Heart left ventricle (tissue), 16 donors: ENCODE data around the gene ADAM17. TPM values are rescaled to one million over a fixed set of nuclear protein-coding genes. Genes with fewer than 3 reads are reported as not detected.
A peak's percentile ranks its signal among the peaks of the same experiment; 100 is the strongest.

Source experiments
- ATAC-seq, 4 donors: fragments of 200-7000 bp; cut with Tn5 transposase; one replicate each; pipeline ENCODE4 v1.9.1; 2020 to 2022; ENCODE audit warnings: moderate library complexity in 4 of 4, mild to moderate bottlenecking in 3 of 4, moderate number of reproducible peaks in 1 of 4
- DNase-seq, 5 donors: peaks; one replicate each; pipeline ENCODE4 v3.0.0-alpha.2; 2020
- H3K27ac ChIP-seq, 12 donors: fragments of 200-600 bp; sonication (generic) in 4 of 12; one replicate each; pipeline versions ENCODE4 v1.5.0 to v1.8.0; 2016 to 2022; ENCODE audit warnings: mild to moderate bottlenecking in 2 of 12
- H3K27me3 ChIP-seq, 9 donors: fragments of 200-600 bp; sonication (generic) in 2 of 9; one replicate each; pipeline versions ENCODE4 v1.5.1 to v1.8.0; 2016 to 2022; ENCODE audit warnings: mild to moderate bottlenecking in 3 of 9
- H3K36me3 ChIP-seq, 9 donors: fragments of 200-600 bp; sonication (generic) in 2 of 9; one replicate each; pipeline versions ENCODE4 v1.5.0 to v1.8.0; 2018 to 2022; ENCODE audit warnings: mild to moderate bottlenecking in 2 of 9
- H3K4me1 ChIP-seq, 12 donors: fragments of 200-600 bp; sonication (generic) in 4 of 12; one replicate each; pipeline versions ENCODE4 v1.5.0 to v1.8.0; 2016 to 2022; ENCODE audit warnings: mild to moderate bottlenecking in 3 of 12
- H3K4me3 ChIP-seq, 12 donors: fragments of 200-600 bp; sonication (generic) in 4 of 12; one replicate each; pipeline versions ENCODE4 v1.5.0 to v1.8.0; 2017 to 2022; ENCODE audit warnings: mild to moderate bottlenecking in 9 of 12, moderate library complexity in 4 of 12
- H3K9me3 ChIP-seq, 12 donors: fragments of 200-600 bp; sonication (generic) in 4 of 12; one replicate each; pipeline versions ENCODE4 v1.5.0 to v1.8.0; 2016 to 2022; ENCODE audit warnings: mild to moderate bottlenecking in 1 of 12
- POLR2A ChIP-seq, 2 donors: fragments of 450-650 bp; IDR thresholded peaks; one replicate each; pipeline ENCODE4 v1.6.1; 2017; ENCODE audit warnings: antibody characterized with exemption in 2 of 2, mild to moderate bottlenecking in 2 of 2, moderate library complexity in 2 of 2
- WGBS, 4 donors: extraction: QIAGEN DNeasy Blood & Tissue Kit in 2 of 4; methylation state at CpG; one replicate each; pipeline versions ENCODE4 v1.1.5 to v1.1.7; 2013 to 2018; 5-methylcytosine and 5-hydroxymethylcytosine counted together
- intact Hi-C, 10 donors: fragments of 100-400 bp; cut with DNase I; formaldehyde crosslinking; loops; one replicate each; pipeline versions ENCODE4 v1.11.1 to v1.14.2; 2022
- polyA plus RNA-seq, 2 donors: library from polyadenylated mRNA; stranded (reverse); fragments of 200-250 nt; gene quantifications; one replicate each; pipeline ENCODE4 v1.2.3, GENCODE V29; 2013
- total RNA-seq, 9 donors: library from RNA; depleted of rRNA in 2 of 9; stranded (reverse); fragments of >200 nt in 2 of 9; fragmentation: NEBNext Ultra II Directional in 3 of 9; extraction: Animal tissue kit (Norgen Biotek cat#: 25700) in 3 of 9; gene quantifications; one replicate each; pipeline versions ENCODE4 v1.1.0 to v1.2.4, GENCODE V29; 2016 to 2023
- TF ChIP-seq, protein P1 (sequence below), 12 donors: fragments of 200-600 bp; sonication (generic) in 4 of 12; IDR thresholded peaks; one replicate each; pipeline versions ENCODE4 v1.5.0 to v1.8.0; 2018 to 2022; ENCODE audit warnings: antibody characterized with exemption in 12 of 12, mild to moderate bottlenecking in 5 of 12
- donor health status: ischemic (EF 13 %, LVEDD 7.1; RV severe dilation, severe dysfunction).
- donor health status: healthy with polysubstance abuse.
- donor health status: DM: no; HTN: yes; CAD: no.
- donor health status: DM: no; HTN: no; CAD: no.
- donor health status: ischemic (EF 25% LVEDD 6.9; RV normal size, moderate dysfunction).
- donor health status: ischemic (EF 25% LVEDD 5.7; RV mildly dilated, moderate dysfunction).
- donor health status: healthy.
- donor health status: DM: yes; HTN: yes; CAD: no.
- donor health status: ischemic (EF 35%, LVEDD 5.7; RV mildly dilated, moderate dysfunction).
- donor health status: nonischemic (EF 11% LVEDD 7.7; RV severe dilation, severe dysfunction).
- donor health status: DM: yes; HTN: yes; CAD: no.
- donor health status: PGD.
- donor health status: ischemic (EF 29% LVEDD 5.4; RV normal size, mild dysfunction).
- donor health status: nonischemic (EF 23%, LVEDD 6.1; RV moderate dilation, normal function).

Gene ADAM17
- total and polyA plus RNA-seq, 11 donors, result 6.5 to 22.4 (median 15.0) TPM

DNA sequence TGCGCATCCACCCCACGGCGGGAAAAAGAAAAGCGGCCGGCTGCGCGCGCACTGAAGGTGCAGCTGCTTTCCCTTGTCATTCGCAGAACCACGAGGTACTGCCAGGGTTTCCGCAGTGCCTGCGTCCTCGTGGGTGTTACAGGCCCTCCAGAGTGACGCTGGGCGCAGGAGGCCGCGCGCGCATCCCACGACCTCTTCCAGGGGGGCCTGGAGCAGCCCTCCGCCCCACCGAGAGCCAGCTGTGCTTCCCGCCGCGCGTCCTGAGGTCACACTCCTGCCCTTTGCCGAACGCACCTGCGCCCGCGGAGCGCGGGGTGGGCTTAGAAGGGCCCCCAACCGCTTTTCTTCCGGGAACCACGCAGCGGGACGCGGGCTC lies 81.7 kb downstream of the ADAM17 start:
- Histone ChIP-seq H3K27me3 (no peaks in the 10 kb centered on the region), H3K4me3 (peak overlapping the region; percentile 59 to 93 (median 82)), H3K4me1 (peaks cover 0 to 42% (median 32%) of the 10 kb centered on the region in 12 donors), H3K27ac (peak overlapping the region in 11 of 12 donors; percentile 78 to 93 (median 84)), H3K36me3 (peaks cover 0 to 50% (median 16%) of the 10 kb centered on the region in 9 donors), H3K9me3 (no peaks in the 10 kb centered on the region)
- DNase-seq (peak; percentile 35 to 77 (median 58)), ATAC-seq (peak in 3 of 4 donors; percentile 27 to 52 (median 41))
- no peak for TF ChIP-seq POLR2A (IDR thresholded peaks at IDR 0.05)
- TF ChIP-seq, protein P1, sequence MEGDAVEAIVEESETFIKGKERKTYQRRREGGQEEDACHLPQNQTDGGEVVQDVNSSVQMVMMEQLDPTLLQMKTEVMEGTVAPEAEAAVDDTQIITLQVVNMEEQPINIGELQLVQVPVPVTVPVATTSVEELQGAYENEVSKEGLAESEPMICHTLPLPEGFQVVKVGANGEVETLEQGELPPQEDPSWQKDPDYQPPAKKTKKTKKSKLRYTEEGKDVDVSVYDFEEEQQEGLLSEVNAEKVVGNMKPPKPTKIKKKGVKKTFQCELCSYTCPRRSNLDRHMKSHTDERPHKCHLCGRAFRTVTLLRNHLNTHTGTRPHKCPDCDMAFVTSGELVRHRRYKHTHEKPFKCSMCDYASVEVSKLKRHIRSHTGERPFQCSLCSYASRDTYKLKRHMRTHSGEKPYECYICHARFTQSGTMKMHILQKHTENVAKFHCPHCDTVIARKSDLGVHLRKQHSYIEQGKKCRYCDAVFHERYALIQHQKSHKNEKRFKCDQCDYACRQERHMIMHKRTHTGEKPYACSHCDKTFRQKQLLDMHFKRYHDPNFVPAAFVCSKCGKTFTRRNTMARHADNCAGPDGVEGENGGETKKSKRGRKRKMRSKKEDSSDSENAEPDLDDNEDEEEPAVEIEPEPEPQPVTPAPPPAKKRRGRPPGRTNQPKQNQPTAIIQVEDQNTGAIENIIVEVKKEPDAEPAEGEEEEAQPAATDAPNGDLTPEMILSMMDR (IDR thresholded peaks at IDR 0.05), result no peak
- WGBS, 4 donors, result 3 to 31% (median 15%) methylated on average over 21 to 39 of the region's 39 CpGs
- intact Hi-C loops, result loop anchor here in 3 of 10 donors (5.0 to 10.0 kb wide), 3 partner anchors 151 to 332 kb away; no protein-coding TSS in a partner anchor

DNA sequence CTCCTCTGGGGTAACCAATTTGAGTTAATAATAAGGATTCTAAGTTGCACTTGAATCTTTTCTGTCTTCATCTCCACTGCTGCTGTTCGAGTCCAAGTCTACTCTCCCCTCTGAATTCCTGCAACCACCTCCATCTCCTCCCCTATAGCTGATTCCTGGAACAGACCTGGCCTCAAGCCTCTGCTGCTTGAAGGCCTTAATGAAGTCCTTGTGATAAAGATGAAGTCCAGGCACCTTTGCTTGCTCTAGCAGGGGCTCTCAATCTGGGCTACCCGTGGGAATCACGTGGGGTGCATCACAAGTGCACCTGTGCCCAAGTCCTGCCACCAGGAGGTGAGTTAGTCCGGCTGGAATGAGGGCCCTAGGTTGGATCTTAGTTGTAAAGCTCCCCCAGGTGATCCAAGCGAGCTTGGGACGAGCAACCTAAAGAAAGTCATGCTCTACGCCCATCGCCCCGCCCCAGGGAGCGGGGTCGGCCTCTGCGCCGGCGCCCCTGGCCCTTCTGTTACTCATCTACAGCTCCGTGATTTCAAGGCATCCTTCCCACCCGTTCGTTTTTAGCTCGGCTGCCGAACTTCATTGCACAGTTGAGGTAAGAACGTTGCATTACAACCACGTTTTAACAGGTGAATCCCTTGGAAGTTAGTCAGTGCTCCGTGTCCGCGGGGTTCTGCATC lies 82.2 kb downstream of the ADAM17 start:
- Histone ChIP-seq H3K4me3 (peak overlapping the region in 11 of 12 donors; percentile 59 to 93 (median 83)), H3K9me3 (no peaks in the 10 kb centered on the region), H3K27ac (peak overlapping the region in 9 of 12 donors; percentile 78 to 93 (median 88)), H3K36me3 (peaks cover 0 to 50% (median 14%) of the 10 kb centered on the region in 9 donors), H3K27me3 (no peaks in the 10 kb centered on the region), H3K4me1 (peaks cover 0 to 40% (median 31%) of the 10 kb centered on the region in 12 donors)
- DNase-seq (no peak), ATAC-seq (no peak)
- TF ChIP-seq, protein P1 (IDR thresholded peaks at IDR 0.05), result peak in 2 of 12 donors; percentile 5 to 7
- no peak for TF ChIP-seq POLR2A (IDR thresholded peaks at IDR 0.05)
- intact Hi-C loops, result loop anchor here in 3 of 10 donors (5.0 to 10.0 kb wide), 3 partner anchors 151 to 331 kb away; no protein-coding TSS in a partner anchor
- WGBS, 4 donors, result 34 to 69% (median 47%) methylated on average over 20 to 24 of the region's 24 CpGs

DNA sequence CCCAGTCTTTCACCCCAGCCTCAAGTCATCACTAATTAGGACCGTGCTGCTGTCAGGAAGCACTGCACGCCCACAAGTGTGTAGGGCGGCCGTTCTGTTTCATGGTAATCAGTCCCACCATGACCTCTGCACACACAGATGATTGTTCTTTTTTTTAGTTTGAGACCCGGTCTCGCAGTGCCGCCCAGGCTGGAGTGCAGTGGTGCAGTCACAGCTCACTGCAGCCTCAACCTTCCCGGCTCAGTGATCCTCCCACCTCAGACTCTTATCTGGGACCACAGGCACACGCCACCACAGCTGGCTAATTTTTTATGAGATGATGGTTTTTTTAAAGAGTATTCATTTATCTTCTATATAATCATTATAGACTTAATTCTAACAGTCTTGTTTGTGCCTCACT lies 83.1 kb downstream of the ADAM17 start:
- Histone ChIP-seq H3K27ac (no peak overlapping the region), H3K4me3 (no peak overlapping the region), H3K27me3 (no peaks in the 10 kb centered on the region), H3K36me3 (peaks cover 0 to 54% (median 16%) of the 10 kb centered on the region in 9 donors), H3K9me3 (no peaks in the 10 kb centered on the region), H3K4me1 (peaks cover 0 to 33% (median 27%) of the 10 kb centered on the region in 12 donors)
- DNase-seq (no peak), ATAC-seq (no peak)
- no peak for TF ChIP-seq POLR2A (IDR thresholded peaks at IDR 0.05)
- TF ChIP-seq, protein P1 (IDR thresholded peaks at IDR 0.05), result no peak
- WGBS, 4 donors, result 94 to 98% (median 97%) methylated on average over 9 of the region's 9 CpGs
- intact Hi-C loops, result loop anchor here in 3 of 10 donors (5.0 to 10.0 kb wide), 3 partner anchors 152 to 330 kb away; no protein-coding TSS in a partner anchor

DNA sequence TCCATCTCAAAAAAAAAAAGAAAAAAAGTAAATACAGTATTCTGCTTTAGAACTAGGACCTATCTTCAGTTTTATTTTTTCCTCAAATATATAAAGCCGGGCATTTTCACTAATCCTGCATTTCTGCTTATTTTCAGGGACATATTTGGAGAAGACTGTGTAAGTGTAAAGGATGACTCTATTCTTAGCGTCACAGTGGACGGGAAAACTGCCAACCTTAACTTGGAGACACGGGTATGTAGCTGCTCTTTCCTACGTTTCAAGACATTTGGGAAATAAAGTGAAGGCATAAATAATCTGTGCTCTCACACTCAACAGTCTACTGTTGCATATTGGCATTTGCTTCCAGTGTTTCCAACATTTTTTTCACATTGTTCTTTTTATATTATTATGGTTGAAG lies 84.4 kb downstream of the ADAM17 start:
- TF ChIP-seq, protein P1 (IDR thresholded peaks at IDR 0.05), result no peak
- no peak for TF ChIP-seq POLR2A (IDR thresholded peaks at IDR 0.05)
- DNase-seq (no peak), ATAC-seq (no peak)
- Histone ChIP-seq H3K27ac (no peak overlapping the region), H3K36me3 (peaks cover 0 to 42% (median 17%) of the 10 kb centered on the region in 9 donors), H3K4me3 (no peak overlapping the region), H3K9me3 (no peaks in the 10 kb centered on the region), H3K27me3 (no peaks in the 10 kb centered on the region), H3K4me1 (peaks cover 0 to 22% (median 19%) of the 10 kb centered on the region in 12 donors)
- 66 to 69% (median 68%) methylated on average over 5 of the region's 5 CpGs for WGBS, 4 donors
- intact Hi-C loops, result loop anchor here in 3 of 10 donors (5.0 to 10.0 kb wide), 3 partner anchors 154 to 329 kb away; no protein-coding TSS in a partner anchor
